ENCODE measurements around the gene FSIP2. TPM values are rescaled to one million over a fixed set of nuclear protein-coding genes. Genes with fewer than 3 reads are reported as not detected.

Gene FSIP2
- polyA plus RNA-seq, 3 donors: not detected

GRCh38 chr2:185806783-185807182 lies 68.2 kb downstream of the FSIP2 start:
- H3K27me3 Mint-ChIP-seq (ENCODE audit: low read depth in 3 of 3): no peaks in the 10 kb centered on the region
- Histone ChIP-seq H3K79me2 (ENCODE audit: insufficient read depth, low read length) (no peaks in the 10 kb centered on the region), H3K4me1 (ENCODE audit: control insufficient read depth in 1 of 2, insufficient read depth in 2 of 2, low read length in 2 of 2) (no peaks in the 10 kb centered on the region), H3K9me3 (replicated peaks in 1 of 2; ENCODE audit: control insufficient read depth in 1 of 2, insufficient read depth in 1 of 2, low read length in 2 of 2) (peaks cover 3 to 4% of the 10 kb centered on the region in 2 donors), H3K36me3 (replicated peaks in 1 of 2; ENCODE audit: control insufficient read depth in 1 of 2, insufficient read depth in 2 of 2, low read length in 2 of 2) (no peaks in the 10 kb centered on the region), H3K4me2 (replicated peaks; ENCODE audit: extremely low read depth, low read length, poor library complexity, severe bottlenecking) (no peak overlapping the region), H3K4me3 (replicated peaks in 1 of 3; ENCODE audit: low read depth in 2 of 3, low read length in 3 of 3) (no peak overlapping the region), H2AFZ (ENCODE audit: insufficient read depth, low read depth, low read length, poor library complexity, severe bottlenecking) (no peak overlapping the region), H3K9ac (ENCODE audit: insufficient read depth, low read length, poor library complexity, severe bottlenecking) (no peak overlapping the region), H4K20me1 (ENCODE audit: insufficient read depth, low read length) (no peaks in the 10 kb centered on the region), H3K27me3 (ENCODE audit: control insufficient read depth in 2 of 2, insufficient read depth in 2 of 2, low read length in 2 of 2) (no peaks in the 10 kb centered on the region), H3K27ac (ENCODE audit: low read depth in 1 of 2, low read length in 2 of 2) (no peak overlapping the region)
- no peak overlapping the region for H3K4me3 Mint-ChIP-seq
- H3K9me3 Mint-ChIP-seq: peaks cover 0 to 16% (median 2%) of the 10 kb centered on the region in 7 donors
- H3K27ac Mint-ChIP-seq: no peak overlapping the region
- no peak for TF ChIP-seq CTCF (IDR thresholded peaks at IDR 0.05)
- H3K36me3 Mint-ChIP-seq: no peaks in the 10 kb centered on the region
- intact Hi-C loops (cut with micrococcal nuclease): no loop called here
- DNase-seq: no peak
- H3K4me1 Mint-ChIP-seq: no peaks in the 10 kb centered on the region

DNA sequence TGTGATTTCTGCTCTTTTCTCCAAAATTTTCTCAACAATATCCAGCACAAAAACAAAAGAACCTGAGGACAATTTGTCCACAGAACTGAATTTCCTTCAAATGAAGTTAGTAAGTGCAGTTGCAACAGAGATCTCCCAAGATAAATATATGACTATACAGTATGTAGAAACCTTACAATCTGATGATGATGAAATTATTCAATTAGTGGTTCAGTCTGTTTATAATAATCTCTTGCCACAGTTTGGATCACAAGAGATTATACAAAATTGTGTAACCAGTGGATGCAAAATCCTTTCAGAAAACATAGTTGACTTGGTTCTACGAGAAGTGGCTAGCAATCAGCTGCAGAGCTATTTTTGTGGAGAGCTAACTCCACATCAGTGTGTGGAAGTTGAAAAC lies 68.7 kb downstream of the FSIP2 start:
- no CpG with 5 or more reads among the region's 1 CpG for WGBS (ENCODE audit: insufficient coverage)
- no peak overlapping the region for H3K4me3 Mint-ChIP-seq
- TF ChIP-seq CTCF (IDR thresholded peaks at IDR 0.05): no peak

More for the DNA sequence above, 68.7 kb downstream of the FSIP2 start:
- Histone ChIP-seq H3K36me3 (replicated peaks in 1 of 2; ENCODE audit: control insufficient read depth in 1 of 2, insufficient read depth in 2 of 2, low read length in 2 of 2) (no peaks in the 10 kb centered on the region), H3K4me2 (replicated peaks; ENCODE audit: extremely low read depth, low read length, poor library complexity, severe bottlenecking) (no peak overlapping the region), H3K27me3 (ENCODE audit: control insufficient read depth in 2 of 2, insufficient read depth in 2 of 2, low read length in 2 of 2) (no peaks in the 10 kb centered on the region), H3K4me3 (replicated peaks in 1 of 3; ENCODE audit: low read depth in 2 of 3, low read length in 3 of 3) (no peak overlapping the region), H3K9me3 (replicated peaks in 1 of 2; ENCODE audit: control insufficient read depth in 1 of 2, insufficient read depth in 1 of 2, low read length in 2 of 2) (peaks cover 3 to 7% of the 10 kb centered on the region in 2 donors), H3K9ac (ENCODE audit: insufficient read depth, low read length, poor library complexity, severe bottlenecking) (no peak overlapping the region), H3K27ac (ENCODE audit: low read depth in 1 of 2, low read length in 2 of 2) (no peak overlapping the region), H3K79me2 (ENCODE audit: insufficient read depth, low read length) (no peaks in the 10 kb centered on the region), H3K4me1 (ENCODE audit: control insufficient read depth in 1 of 2, insufficient read depth in 2 of 2, low read length in 2 of 2) (no peaks in the 10 kb centered on the region), H4K20me1 (ENCODE audit: insufficient read depth, low read length) (no peaks in the 10 kb centered on the region), H2AFZ (ENCODE audit: insufficient read depth, low read depth, low read length, poor library complexity, severe bottlenecking) (no peak overlapping the region)
- intact Hi-C loops (cut with micrococcal nuclease): no loop called here
- Mint-ChIP-seq H3K27me3 (ENCODE audit: low read depth in 3 of 3) (no peaks in the 10 kb centered on the region), H3K36me3 (no peaks in the 10 kb centered on the region), H3K4me1 (no peaks in the 10 kb centered on the region), H3K27ac (no peak overlapping the region), H3K9me3 (peaks cover 0 to 16% (median 2%) of the 10 kb centered on the region in 7 donors)
- DNase-seq: no peak

Measured in CD14-positive monocyte (primary cell).